CD4-positive, alpha-beta T cell (primary cell): ENCODE measurements around the gene CLEC16A. TPM values are rescaled to one million over a fixed set of nuclear protein-coding genes. Genes with fewer than 3 reads are reported as not detected.

Experiments used
- ATAC-seq: fragments of 200-7000 bp; cut with Tn5 transposase; one replicate; pipeline ENCODE4 v1.10.0; 2022; ENCODE audit warnings: mild to moderate bottlenecking; ENCODE audit not compliant: poor library complexity
- CTCF ChIA-PET: fragments of 350-600 bp; sonication (Branson Sonifier 250); formaldehyde crosslinking; loops from one replicate; lab custom pipeline; 2021; ENCODE audit warnings: antibody characterized with exemption, inconsistent platforms; lab: Charles Lee
- POLR2A ChIA-PET: fragments of 350-600 bp; sonication (Branson Sonifier 250); formaldehyde crosslinking; loops from one replicate; lab custom pipeline; 2021; ENCODE audit warnings: antibody characterized with exemption, inconsistent platforms; lab: Charles Lee
- DNase-seq, 14 experiments: peaks; one replicate each; pipeline ENCODE4 v3.0.0-alpha.2; 2013 to 2020; ENCODE audit warnings: mixed read lengths in 2 of 14
- H3K27ac ChIP-seq, 2 donors: one replicate each; pipeline versions ENCODE4 v1.5.1 to v1.7.0; 2013; ENCODE audit warnings: low read length in 2 of 2, low read depth in 1 of 2, mild to moderate bottlenecking in 1 of 2
- H3K27me3 ChIP-seq, 2 experiments: 1 replicate in 1 of 2; 2 replicates in 1 of 2; pipeline versions ENCODE4 v1.6.1 to v1.7.0; 2013; ENCODE audit warnings: low read length in 2 of 2, control low read depth in 1 of 2, mild to moderate bottlenecking in 1 of 2, moderate library complexity in 1 of 2; ENCODE audit not compliant: insufficient read depth in 2 of 2, control insufficient read depth in 1 of 2
- H3K36me3 ChIP-seq: one replicate; pipeline ENCODE4 v1.6.1; 2013; ENCODE audit warnings: low read length, control low read depth; ENCODE audit not compliant: insufficient read depth
- H3K4me1 ChIP-seq: one replicate; pipeline ENCODE4 v1.6.1; 2013; ENCODE audit warnings: low read length, control low read depth; ENCODE audit not compliant: insufficient read depth
- H3K4me3 ChIP-seq: one replicate; pipeline ENCODE4 v1.5.1; 2013; ENCODE audit warnings: mild to moderate bottlenecking, low read length, moderate library complexity
- H3K9me3 ChIP-seq, 2 experiments: 1 replicate in 1 of 2; 2 replicates in 1 of 2; pipeline versions ENCODE4 v1.6.1 to v1.7.0; 2013; ENCODE audit warnings: low read length in 2 of 2, mild to moderate bottlenecking in 2 of 2, control low read depth in 1 of 2, moderate library complexity in 1 of 2; ENCODE audit not compliant: control insufficient read depth in 1 of 2, insufficient read depth in 1 of 2
- H3K27ac Mint-ChIP-seq: one replicate; pipeline ENCODE4 v1.8.0; 2020; ENCODE audit warnings: mixed read lengths
- H3K27me3 Mint-ChIP-seq: one replicate; pipeline ENCODE4 v1.8.0; 2021; ENCODE audit warnings: mixed read lengths
- H3K36me3 Mint-ChIP-seq: one replicate; pipeline ENCODE4 v1.8.0; 2021; ENCODE audit warnings: low read depth, mixed read lengths
- H3K4me1 Mint-ChIP-seq: one replicate; pipeline ENCODE4 v1.8.0; 2021; ENCODE audit warnings: low read depth, mixed read lengths
- H3K4me3 Mint-ChIP-seq: one replicate; pipeline ENCODE4 v1.8.0; 2020; ENCODE audit warnings: mild to moderate bottlenecking, mixed read lengths
- H3K9me3 Mint-ChIP-seq: one replicate; pipeline ENCODE4 v1.8.0; 2020; ENCODE audit warnings: mixed read lengths
- CTCF ChIP-seq: fragments of 200-600 bp; IDR thresholded peaks from one replicate; pipeline ENCODE4 v1.8.0; 2022; ENCODE audit warnings: antibody characterized with exemption, mild to moderate bottlenecking
- intact Hi-C, 2 experiments: fragments of 100-400 bp; cut with DNase I in 1 of 2; cut with micrococcal nuclease in 1 of 2; formaldehyde crosslinking; loops; one replicate each; pipeline versions ENCODE4 v1.15.1 to v1.9.0; 2023 to 2025; cut with DNase I, micrococcal nuclease
- total RNA-seq, 174 experiments: library from RNA in 2 of 174; stranded (reverse) in 2 of 174; gene quantifications; one replicate each; pipeline ENCODE4 v1.2.3 and lab custom pipeline; 2021 to 2026

Gene CLEC16A
- total RNA-seq, 2 experiments from 2014 or later: 21.7 to 22.7 TPM

GRCh38 chr16:11147033-11147753 is 202.8 kb downstream of the CLEC16A start:
- DNase-seq: no peak
- Mint-ChIP-seq H3K4me1 (no peaks in the 10 kb centered on the region), H3K4me3 (no peak overlapping the region), H3K27me3 (no peaks in the 10 kb centered on the region), H3K36me3 (peaks cover 6% of the 10 kb centered on the region), H3K9me3 (no peaks in the 10 kb centered on the region), H3K27ac (no peak overlapping the region)
- TF ChIP-seq CTCF: no peak
- Histone ChIP-seq H3K9me3 (no peaks in the 10 kb centered on the region), H3K4me3 (no peak overlapping the region), H3K27ac (no peak overlapping the region), H3K27me3 (no peaks in the 10 kb centered on the region), H3K4me1 (no peaks in the 10 kb centered on the region), H3K36me3 (peaks cover 3% of the 10 kb centered on the region)
- ChIA-PET CTCF (no interaction called here), POLR2A (no interaction called here)
- ATAC-seq: no peak
- intact Hi-C loops: loop anchor here in 1 of 2 experiments (10.0 kb wide), 1 partner anchor 48 kb away; no protein-coding TSS in a partner anchor

GRCh38 chr16:11147754-11148444 is 203.5 kb downstream of the CLEC16A start:
- Mint-ChIP-seq H3K36me3 (peaks cover 6% of the 10 kb centered on the region), H3K27ac (no peak overlapping the region), H3K4me3 (no peak overlapping the region), H3K4me1 (peaks cover under 1% of the 10 kb centered on the region), H3K27me3 (no peaks in the 10 kb centered on the region), H3K9me3 (no peaks in the 10 kb centered on the region)
- H3K36me3 ChIP-seq: peaks cover 3% of the 10 kb centered on the region
- no peaks in the 10 kb centered on the region for H3K4me1 ChIP-seq
- no peak overlapping the region for H3K4me3 ChIP-seq
- no peaks in the 10 kb centered on the region for H3K9me3 ChIP-seq
- DNase-seq (no peak), ATAC-seq (no peak)
- no peaks in the 10 kb centered on the region for H3K27me3 ChIP-seq
- POLR2A ChIA-PET: no interaction called here
- no peak for TF ChIP-seq CTCF
- H3K27ac ChIP-seq: no peak overlapping the region
- intact Hi-C loops: loop anchor here in 1 of 2 experiments (10.0 kb wide), 1 partner anchor 47 kb away; no protein-coding TSS in a partner anchor
- CTCF ChIA-PET: no interaction called here

- H3K4me3 Mint-ChIP-seq: no peak overlapping the region
- Histone ChIP-seq H3K4me3 (no peak overlapping the region), H3K9me3 (no peaks in the 10 kb centered on the region), H3K36me3 (peaks cover 3% of the 10 kb centered on the region), H3K27me3 (no peaks in the 10 kb centered on the region), H3K27ac (no peak overlapping the region), H3K4me1 (no peaks in the 10 kb centered on the region)
- H3K36me3 Mint-ChIP-seq: peaks cover 6% of the 10 kb centered on the region
- no peak overlapping the region for H3K27ac Mint-ChIP-seq
- DNase-seq (no peak), ATAC-seq (no peak)
- ChIA-PET POLR2A (no interaction called here), CTCF (no interaction called here)
- no peaks in the 10 kb centered on the region for H3K27me3 Mint-ChIP-seq
- no peaks in the 10 kb centered on the region for H3K9me3 Mint-ChIP-seq
- intact Hi-C loops: loop anchor here in 1 of 2 experiments (10.0 kb wide), 1 partner anchor 46 kb away; no protein-coding TSS in a partner anchor
- no peak for TF ChIP-seq CTCF
- H3K4me1 Mint-ChIP-seq: peaks cover 4% of the 10 kb centered on the region
Measured at GRCh38 chr16:11149011-11149616, 204.8 kb downstream of the CLEC16A start.
